Caco-2 (cell line): ENCODE data around the gene SLC5A5. TPM values are rescaled to one million over a fixed set of nuclear protein-coding genes. Genes with fewer than 3 reads are reported as not detected.

Experiments used
- BruUV-seq: library from RNA; stranded (reverse); fragments of 400-500 nt; replicated peaks from 2 replicates; lab custom pipeline; 2021; lab: Mats Ljungman, UMichigan
- CTCF ChIA-PET: fragments of 300-600 bp; sonication (Branson Sonifier 250); formaldehyde crosslinking; loops from one replicate; lab custom pipeline; 2022; ENCODE audit warnings: antibody characterized with exemption; lab: Charles Lee
- POLR2A ChIA-PET: fragments of 300-600 bp; sonication (Branson Sonifier 250); formaldehyde crosslinking; loops from one replicate; lab custom pipeline; 2022; ENCODE audit warnings: antibody characterized with exemption; lab: Charles Lee
- DNase-seq, 2 experiments: peaks; one replicate each; pipeline versions ENCODE4 v3.0.0 to v3.0.0-alpha.2; 2020 to 2022
- H3K27me3 ChIP-seq: replicated peaks from 2 replicates; pipeline ENCODE4 v1.6.0; 2011; ENCODE audit warnings: low read length; ENCODE audit not compliant: control insufficient read depth, insufficient read depth
- H3K36me3 ChIP-seq: 2 replicates; pipeline ENCODE4 v1.5.1; 2011; ENCODE audit warnings: low read length; ENCODE audit not compliant: control insufficient read depth, insufficient read depth
- H3K4me1 ChIP-seq: fragments of 250-450 bp; sonication (Bioruptor Pico); 2 replicates; pipeline ENCODE4 v1.5.1; 2020; ENCODE audit warnings: mild to moderate bottlenecking
- H3K4me3 ChIP-seq: 2 replicates; pipeline ENCODE4 v1.5.1; 2011; ENCODE audit warnings: low read depth, mild to moderate bottlenecking, control low read depth, low read length
- H3K9me3 ChIP-seq: fragments of 250-450 bp; sonication (Bioruptor Pico); 2 replicates; pipeline ENCODE4 v1.5.1; 2020; ENCODE audit warnings: mild to moderate bottlenecking, moderate library complexity
- H3K27ac Mint-ChIP-seq: one replicate; pipeline ENCODE4 v1.8.0; 2022; ENCODE audit warnings: mixed read lengths; ENCODE audit not compliant: unreplicated experiment
- H3K27me3 Mint-ChIP-seq: one replicate; pipeline ENCODE4 v1.8.0; 2022; ENCODE audit warnings: mixed read lengths; ENCODE audit not compliant: insufficient read depth, unreplicated experiment
- H3K36me3 Mint-ChIP-seq: one replicate; pipeline ENCODE4 v1.8.0; 2022; ENCODE audit warnings: mild to moderate bottlenecking, mixed read lengths; ENCODE audit not compliant: insufficient read depth, unreplicated experiment
- H3K4me1 Mint-ChIP-seq: one replicate; pipeline ENCODE4 v1.8.0; 2022; ENCODE audit warnings: low read depth, mixed read lengths; ENCODE audit not compliant: unreplicated experiment
- H3K4me3 Mint-ChIP-seq: one replicate; pipeline ENCODE4 v1.8.0; 2022; ENCODE audit warnings: mild to moderate bottlenecking, moderate library complexity, mixed read lengths; ENCODE audit not compliant: unreplicated experiment
- H3K9me3 Mint-ChIP-seq: one replicate; pipeline ENCODE4 v1.8.0; 2022; ENCODE audit warnings: mixed read lengths; ENCODE audit not compliant: unreplicated experiment
- CTCF ChIP-seq, 2 experiments: fragments of 200-600 bp in 1 of 2; IDR thresholded peaks; 1 replicate in 1 of 2; 2 replicates in 1 of 2; pipeline versions ENCODE4 v1.5.1 to v1.8.0; 2011 to 2022; ENCODE audit warnings: antibody characterized with exemption in 1 of 2, control low read depth in 1 of 2, inconsistent platforms in 1 of 2, low read depth in 1 of 2, low read length in 1 of 2, mild to moderate bottlenecking in 1 of 2, moderate library complexity in 1 of 2; ENCODE audit not compliant: insufficient read depth in 1 of 2, severe bottlenecking in 1 of 2, unreplicated experiment in 1 of 2
- intact Hi-C: fragments of 100-400 bp; cut with micrococcal nuclease; formaldehyde crosslinking; loops from one replicate; pipeline ENCODE4 v1.10.0; 2022; ENCODE audit not compliant: unreplicated experiment
- total RNA-seq: library from RNA; stranded (reverse); gene quantifications from 2 replicates; pipeline ENCODE4 v1.2.3, GENCODE V29; 2022

The SLC5A5 gene
- total RNA-seq, 1 experiment from 2014 or later = 0.43 TPM

- no peaks in the 10 kb centered on the region for H3K27me3 Mint-ChIP-seq
- TF ChIP-seq CTCF (IDR thresholded peaks at IDR 0.05; ENCODE audit: insufficient read depth in 1 of 2, low read depth in 1 of 2, low read length in 1 of 2, severe bottlenecking in 1 of 2, unreplicated experiment in 1 of 2) = no peak
- no TSS peak for BruUV-seq
- H3K4me1 Mint-ChIP-seq = no peaks in the 10 kb centered on the region
- H3K36me3 ChIP-seq = no peaks in the 10 kb centered on the region
- intact Hi-C loops = no loop called here
- H3K4me1 ChIP-seq = peaks cover 17% of the 10 kb centered on the region
- no peak for DNase-seq
- no peak overlapping the region for H3K27ac Mint-ChIP-seq
- ChIA-PET CTCF (no interaction called here), POLR2A (interaction anchor here (0.6 kb wide), 1 partner anchor 128 kb away, joined by 4 read pairs; no protein-coding TSS in a partner anchor)
- H3K4me3 ChIP-seq = no peak overlapping the region
- peaks cover 8% of the 10 kb centered on the region; the same call in 1 of the 2 replicates for H3K9me3 ChIP-seq
- peaks cover 6% of the 10 kb centered on the region for H3K36me3 Mint-ChIP-seq
- H3K9me3 Mint-ChIP-seq = no peaks in the 10 kb centered on the region
- H3K4me3 Mint-ChIP-seq = no peak overlapping the region
- H3K27me3 ChIP-seq = no peaks in the 10 kb centered on the region
Observed at GRCh38 chr19:17920527-17920926, 48.8 kb downstream of the SLC5A5 start.

DNA sequence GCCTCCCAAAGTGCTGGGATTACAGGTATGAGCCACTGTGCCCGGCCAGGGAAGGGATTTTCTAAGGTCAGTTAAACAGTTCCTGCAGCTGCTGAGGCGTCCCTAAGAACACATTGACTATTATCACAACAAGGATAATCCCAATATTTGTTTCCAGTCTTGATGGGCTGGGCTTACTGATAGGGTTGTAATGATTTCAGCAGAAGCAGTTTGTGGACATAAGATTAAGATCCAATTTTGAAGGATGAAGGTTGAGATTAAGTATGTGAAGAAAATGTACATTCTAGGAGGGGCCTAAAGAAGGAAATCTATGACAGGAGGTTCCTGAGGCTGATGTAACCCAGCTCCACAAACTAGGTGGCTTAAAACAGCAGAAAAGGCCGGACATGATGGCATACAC, 50.4 kb downstream of the SLC5A5 start:
- POLR2A ChIA-PET = interaction anchor here (0.8 kb wide), 1 partner anchor 63 kb away, joined by 3 read pairs; the partner anchor contains the start of gene RPL18A
- Histone ChIP-seq H3K9me3 (0 out of 2 replicates have a peak, but pooled peaks cover 4% of the 10 kb centered on the region), H3K36me3 (no peaks in the 10 kb centered on the region), H3K4me3 (no peak overlapping the region), H3K27me3 (no peaks in the 10 kb centered on the region), H3K4me1 (peaks cover 9% of the 10 kb centered on the region)
- CTCF ChIA-PET = interaction anchor here (0.8 to 1.2 kb wide), 2 partner anchors 10 to 63 kb away, joined by 3 to 7 read pairs; partner anchors contain the start of genes CCDC124 and RPL18A
- Mint-ChIP-seq H3K27ac (peak overlapping the region; percentile 73), H3K36me3 (no peaks in the 10 kb centered on the region), H3K4me3 (no peak overlapping the region), H3K4me1 (no peaks in the 10 kb centered on the region), H3K9me3 (peaks cover 9% of the 10 kb centered on the region), H3K27me3 (peaks cover 3% of the 10 kb centered on the region)
- no TSS peak for BruUV-seq
- intact Hi-C loops = no loop called here
- no peak for TF ChIP-seq CTCF (IDR thresholded peaks at IDR 0.05; ENCODE audit: insufficient read depth in 1 of 2, low read depth in 1 of 2, low read length in 1 of 2, severe bottlenecking in 1 of 2, unreplicated experiment in 1 of 2)
- peak in 1 of 2 experiments; percentile 59 for DNase-seq

- intact Hi-C loops = no loop called here
Observed at GRCh38 chr19:17926044-17926443, 54.3 kb downstream of the SLC5A5 start.

More at GRCh38 chr19:17926044-17926443, 54.3 kb downstream of the SLC5A5 start:
- no TSS peak for BruUV-seq
- Mint-ChIP-seq H3K4me3 (no peak overlapping the region), H3K4me1 (no peaks in the 10 kb centered on the region), H3K9me3 (peaks cover 10% of the 10 kb centered on the region), H3K27ac (no peak overlapping the region), H3K36me3 (no peaks in the 10 kb centered on the region), H3K27me3 (peaks cover 3% of the 10 kb centered on the region)
- TF ChIP-seq CTCF (IDR thresholded peaks at IDR 0.05; ENCODE audit: insufficient read depth in 1 of 2, low read depth in 1 of 2, low read length in 1 of 2, severe bottlenecking in 1 of 2, unreplicated experiment in 1 of 2) = no peak
- Histone ChIP-seq H3K9me3 (no peaks in the 10 kb centered on the region), H3K27me3 (no peaks in the 10 kb centered on the region), H3K4me1 (peaks cover 9% of the 10 kb centered on the region), H3K36me3 (no peaks in the 10 kb centered on the region), H3K4me3 (no peak overlapping the region)
- ChIA-PET POLR2A (no interaction called here), CTCF (interaction anchor here (0.7 kb wide), 2 partner anchors 66 to 1780 kb away, joined by 4 read pairs; partner anchors contain the start of gene RPL18A)
- no peak for DNase-seq
